Epithelial cell of proximal tubule (primary cell): ENCODE results near the gene LAMA4. TPM values are rescaled to one million over a fixed set of nuclear protein-coding genes. Genes with fewer than 3 reads are reported as not detected.

Experiments
- DNase-seq: peaks from one replicate; pipeline ENCODE4 v3.0.0-alpha.2; 2011; ENCODE audit warnings: low read depth
- H3K4me3 ChIP-seq: 2 replicates; pipeline ENCODE4 v1.5.1; 2011; ENCODE audit warnings: low read depth, mild to moderate bottlenecking, low read length
- total RNA-seq: library from RNA; depleted of rRNA; stranded (reverse); fragments of >200 nt; gene quantifications from 2 replicates; pipeline ENCODE4 v1.2.3, GENCODE V29; 2015
- TF ChIP-seq, protein P1 (sequence below): conservative IDR thresholded peaks from 2 replicates; pipeline ENCODE4 v1.5.1; 2012; ENCODE audit warnings: low read depth, mild to moderate bottlenecking, low read length

LAMA4 gene
- total RNA-seq, 1 donor from 2014 or later: 8.0 TPM

DNA sequence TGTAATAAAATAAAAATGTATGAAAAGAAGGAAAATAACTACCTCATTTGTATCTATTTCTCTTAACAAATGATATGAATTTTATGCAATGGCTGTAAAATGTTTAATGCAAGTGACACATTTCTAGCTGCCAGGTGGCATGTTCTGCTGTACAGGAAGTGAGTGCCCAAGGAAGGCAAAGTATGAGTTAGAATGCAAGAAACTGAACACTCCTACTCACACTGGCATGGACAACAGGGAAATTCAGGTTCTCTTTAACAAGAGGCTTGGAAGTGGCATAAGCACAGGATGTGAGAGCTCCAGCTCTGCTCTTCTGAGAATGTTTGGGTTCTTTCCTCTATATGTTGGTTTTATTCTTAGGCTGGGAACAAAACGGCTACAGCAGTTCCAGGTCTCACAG, 20.4 kb upstream of the LAMA4 start:
- no peak overlapping the region for H3K4me3 ChIP-seq
- no peak for DNase-seq
- TF ChIP-seq, protein P1, sequence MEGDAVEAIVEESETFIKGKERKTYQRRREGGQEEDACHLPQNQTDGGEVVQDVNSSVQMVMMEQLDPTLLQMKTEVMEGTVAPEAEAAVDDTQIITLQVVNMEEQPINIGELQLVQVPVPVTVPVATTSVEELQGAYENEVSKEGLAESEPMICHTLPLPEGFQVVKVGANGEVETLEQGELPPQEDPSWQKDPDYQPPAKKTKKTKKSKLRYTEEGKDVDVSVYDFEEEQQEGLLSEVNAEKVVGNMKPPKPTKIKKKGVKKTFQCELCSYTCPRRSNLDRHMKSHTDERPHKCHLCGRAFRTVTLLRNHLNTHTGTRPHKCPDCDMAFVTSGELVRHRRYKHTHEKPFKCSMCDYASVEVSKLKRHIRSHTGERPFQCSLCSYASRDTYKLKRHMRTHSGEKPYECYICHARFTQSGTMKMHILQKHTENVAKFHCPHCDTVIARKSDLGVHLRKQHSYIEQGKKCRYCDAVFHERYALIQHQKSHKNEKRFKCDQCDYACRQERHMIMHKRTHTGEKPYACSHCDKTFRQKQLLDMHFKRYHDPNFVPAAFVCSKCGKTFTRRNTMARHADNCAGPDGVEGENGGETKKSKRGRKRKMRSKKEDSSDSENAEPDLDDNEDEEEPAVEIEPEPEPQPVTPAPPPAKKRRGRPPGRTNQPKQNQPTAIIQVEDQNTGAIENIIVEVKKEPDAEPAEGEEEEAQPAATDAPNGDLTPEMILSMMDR: no peak

DNA sequence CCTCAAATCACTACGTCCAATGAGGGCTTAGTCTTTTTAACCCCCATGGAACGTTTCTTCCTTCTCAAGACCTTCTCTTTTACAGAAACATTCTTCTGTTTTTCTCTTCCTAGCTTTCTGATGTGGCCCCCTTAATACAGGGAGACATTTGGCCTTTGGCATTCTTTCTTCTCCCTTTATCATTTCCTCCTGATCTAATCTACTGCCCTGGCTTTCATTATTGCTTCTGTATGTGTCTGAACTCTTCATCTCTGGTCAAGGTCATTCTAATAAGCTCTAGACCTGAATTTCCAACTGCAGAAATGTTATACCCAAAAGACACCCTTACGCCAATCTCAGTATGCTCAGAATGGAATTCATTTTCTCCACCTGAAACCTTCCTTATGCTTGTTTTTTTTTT, 18.4 kb upstream of the LAMA4 start:
- TF ChIP-seq, protein P1: no peak
- DNase-seq: no peak
- no peak overlapping the region for H3K4me3 ChIP-seq

DNA sequence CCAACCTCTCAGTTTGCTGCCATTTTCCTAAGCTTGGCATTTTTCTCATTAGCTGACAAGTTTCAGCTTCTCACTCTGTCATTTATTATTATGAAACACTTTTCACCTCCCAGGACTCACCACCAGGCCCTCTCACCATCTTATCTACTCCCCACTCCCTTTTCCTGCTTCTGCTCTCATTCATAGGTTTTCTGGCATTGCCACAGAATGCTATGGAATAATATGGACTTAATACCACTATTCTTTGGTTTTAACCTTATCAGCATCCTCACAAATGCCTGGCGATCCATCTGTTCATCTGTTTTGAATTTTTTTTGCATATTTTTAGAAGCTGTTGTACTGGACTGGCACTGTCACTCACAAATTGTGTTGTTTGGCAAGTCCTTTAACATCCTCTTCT, 16.4 kb upstream of the LAMA4 start:
- no peak overlapping the region for H3K4me3 ChIP-seq
- TF ChIP-seq, protein P1: no peak
- no peak for DNase-seq

DNA sequence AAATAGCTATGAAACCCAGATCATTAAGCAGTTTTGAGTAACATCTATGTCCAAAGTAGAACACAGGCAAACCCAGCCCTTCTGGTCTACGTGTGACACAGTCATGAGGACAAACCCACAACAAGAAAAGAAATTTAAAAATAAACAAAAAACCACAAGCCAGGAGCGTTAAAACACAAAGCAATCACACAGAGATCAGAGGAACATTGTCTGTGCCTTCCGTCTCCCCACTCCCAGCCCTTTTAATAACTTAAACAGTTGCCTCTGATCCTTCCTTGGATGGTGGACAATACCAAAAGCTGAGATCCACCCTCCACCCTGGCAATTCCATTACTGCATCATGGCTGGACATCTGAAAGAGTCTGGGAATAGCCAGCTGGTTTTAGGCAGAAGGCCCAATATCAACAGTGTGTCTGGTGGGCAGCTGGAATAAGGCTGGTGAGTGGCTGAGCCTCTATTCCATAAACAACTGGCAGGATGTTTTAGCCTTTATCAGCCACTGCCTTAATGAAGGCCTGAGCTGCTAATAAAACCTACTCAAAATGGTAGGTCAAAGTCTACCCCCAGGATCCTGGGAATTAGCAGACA, 15.7 kb upstream of the LAMA4 start:
- no peak for DNase-seq
- H3K4me3 ChIP-seq: no peak overlapping the region
- TF ChIP-seq, protein P1: no peak

DNA sequence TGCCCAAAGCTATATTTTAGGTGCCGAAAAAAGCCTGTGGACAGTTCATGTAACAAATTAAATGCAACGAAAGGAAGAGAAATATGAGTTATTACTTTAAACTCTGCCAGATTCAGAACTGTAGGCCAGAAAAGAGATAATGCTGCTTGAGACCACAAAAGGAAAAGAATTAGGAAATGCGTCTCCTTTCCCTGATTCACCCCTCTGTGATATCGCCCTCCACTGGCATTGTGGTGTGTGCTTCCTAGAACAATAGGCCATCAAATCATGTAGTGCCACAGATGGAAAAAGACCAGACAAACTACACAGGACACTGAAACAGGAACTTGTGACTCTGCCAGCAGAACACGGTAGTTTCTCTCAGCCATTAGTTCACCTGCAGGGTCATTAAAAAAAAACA, 14.7 kb upstream of the LAMA4 start:
- TF ChIP-seq, protein P1: peak; percentile 60
- DNase-seq: no peak
- no peak overlapping the region for H3K4me3 ChIP-seq

DNA sequence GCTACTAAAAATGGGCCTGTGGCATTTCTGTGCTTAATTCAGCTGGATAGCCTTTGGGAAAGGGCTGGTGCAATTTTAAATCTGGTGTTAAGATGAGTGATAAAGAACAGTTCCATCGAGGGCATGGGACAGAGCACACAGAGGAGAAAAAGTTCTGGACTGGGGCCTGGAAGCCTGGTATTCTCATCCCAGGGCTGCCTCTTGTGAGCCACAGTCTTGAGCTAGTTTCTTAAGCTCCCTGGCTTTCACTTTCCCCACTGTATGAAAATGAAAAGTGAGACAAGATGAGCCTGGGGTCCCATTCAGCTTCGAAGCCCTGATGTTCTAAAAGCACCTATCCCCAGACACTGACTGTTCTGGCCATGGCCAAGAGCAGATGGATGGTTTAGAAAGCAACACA, 14.3 kb upstream of the LAMA4 start:
- DNase-seq: no peak
- TF ChIP-seq, protein P1: no peak
- no peak overlapping the region for H3K4me3 ChIP-seq

DNA sequence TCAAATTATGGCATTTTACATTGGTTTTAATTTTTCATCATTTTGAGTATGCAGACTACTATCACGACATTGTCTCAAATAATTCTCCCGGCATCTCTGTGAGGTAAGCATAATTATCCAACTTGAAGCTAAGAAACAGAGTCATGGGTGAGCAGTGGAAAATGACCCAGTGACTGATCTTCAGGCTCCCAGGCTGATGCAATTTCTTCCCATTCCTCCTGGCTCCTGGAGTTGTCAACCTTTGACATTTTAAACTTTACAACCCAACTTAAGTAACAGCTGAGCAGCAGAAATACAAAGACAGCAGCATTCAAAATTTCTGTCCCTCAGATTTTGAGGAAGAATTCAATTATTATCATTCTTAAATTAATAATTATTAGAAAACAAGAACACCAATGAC, 13.7 kb upstream of the LAMA4 start:
- DNase-seq: no peak
- H3K4me3 ChIP-seq: no peak overlapping the region
- TF ChIP-seq, protein P1: no peak
